HG02981 (cell line): Measurements from ENCODE around the gene MRPL51.
"Not testable (repeated sequence)": the region's sequence is repeated elsewhere in the genome, so short reads cannot be mapped to it uniquely, and the experiment has no call there.

Experiments used
- ATAC-seq: cut with Tn5 transposase; IDR thresholded peaks from one replicate; pipeline ENCODE4 v1.9.1; 2021; ENCODE audit warnings: mild to moderate bottlenecking, moderate library complexity; ENCODE audit not compliant: unreplicated experiment

Gene MRPL51

GRCh38 chr12:6492838-6493496, at the start of gene MRPL51:
Gene MRPL51, minus strand, starts transcription at chr12:6493262. Its CDS starts 126 bp downstream, at chr12:6493136.
- peak; percentile 69 for ATAC-seq

- ATAC-seq: no peak
Observed at GRCh38 chr12:6542209-6543009, 49.3 kb upstream of the MRPL51 start.

- no peak for ATAC-seq
Observed at GRCh38 chr12:6541371-6542165, 48.5 kb upstream of the MRPL51 start.

- ATAC-seq: no peak
Observed at GRCh38 chr12:6540181-6540877, 47.3 kb upstream of the MRPL51 start.

GRCh38 chr12:6539707-6540134, 46.7 kb upstream of the MRPL51 start:
- ATAC-seq: no peak

GRCh38 chr12:6539314-6539682, 46.2 kb upstream of the MRPL51 start:
- no peak for ATAC-seq

- ATAC-seq: no peak
Observed at GRCh38 chr12:6538420-6539313, 45.6 kb upstream of the MRPL51 start.

- ATAC-seq: not testable (repeated sequence)
Observed at GRCh38 chr12:6537580-6538419, 44.7 kb upstream of the MRPL51 start.

- ATAC-seq: no peak
Observed at GRCh38 chr12:6536894-6537579, 44.0 kb upstream of the MRPL51 start.

GRCh38 chr12:6535960-6536847, 43.1 kb upstream of the MRPL51 start:
- no peak for ATAC-seq

GRCh38 chr12:6535697-6535946, 42.6 kb upstream of the MRPL51 start:
- no peak for ATAC-seq

GRCh38 chr12:6534945-6535696, 42.1 kb upstream of the MRPL51 start:
- peak; percentile 4 for ATAC-seq

GRCh38 chr12:6534695-6534944, 41.6 kb upstream of the MRPL51 start:
- ATAC-seq: no peak

GRCh38 chr12:6533923-6534694, 41.0 kb upstream of the MRPL51 start, which contains the start of gene GAPDH:
Gene GAPDH, plus strand, starts transcription at chr12:6534517. Its CDS starts 316 bp downstream, at chr12:6534833.
- ATAC-seq: peak; percentile 54

GRCh38 chr12:6533653-6533922, 40.5 kb upstream of the MRPL51 start:
- ATAC-seq: peak; percentile 7

- ATAC-seq: peak; percentile 10
Observed at GRCh38 chr12:6532927-6533652, 40.0 kb upstream of the MRPL51 start.
